WERI-Rb-1 (cell line): ENCODE results near the gene ACVR1B.
A peak's percentile ranks its signal among the peaks of the same experiment; 100 is the strongest.

ENCODE experiments used
- DNase-seq: peaks from one replicate; pipeline ENCODE4 v3.0.0-alpha.2; 2020
- H3K27ac ChIP-seq: fragments of 250-450 bp; sonication (Bioruptor Pico); 2 replicates; pipeline ENCODE4 v1.5.1; 2020; ENCODE audit warnings: mild to moderate bottlenecking, moderate library complexity
- H3K27me3 ChIP-seq: fragments of 250-450 bp; sonication (Bioruptor Pico); 2 replicates; pipeline ENCODE4 v1.5.1; 2021; ENCODE audit warnings: mild to moderate bottlenecking, low read depth, moderate library complexity; ENCODE audit not compliant: insufficient read depth, severe bottlenecking
- H3K36me3 ChIP-seq: fragments of 250-450 bp; sonication (Bioruptor Pico); 2 replicates; pipeline ENCODE4 v1.5.1; 2020; ENCODE audit warnings: mild to moderate bottlenecking, moderate library complexity
- H3K4me3 ChIP-seq: 2 replicates; pipeline ENCODE4 v1.5.1; 2011; ENCODE audit warnings: low read depth, mild to moderate bottlenecking, control low read depth, low read length
- H3K9me3 ChIP-seq: fragments of 250-450 bp; sonication (Bioruptor Pico); 2 replicates; pipeline ENCODE4 v1.5.1; 2021; ENCODE audit warnings: mild to moderate bottlenecking, moderate library complexity; ENCODE audit not compliant: severe bottlenecking
- CTCF ChIP-seq: IDR thresholded peaks from 2 replicates; pipeline ENCODE4 v1.5.1; 2011; ENCODE audit warnings: low read depth, mild to moderate bottlenecking, control low read depth, inconsistent platforms, low read length

Gene ACVR1B

DNA sequence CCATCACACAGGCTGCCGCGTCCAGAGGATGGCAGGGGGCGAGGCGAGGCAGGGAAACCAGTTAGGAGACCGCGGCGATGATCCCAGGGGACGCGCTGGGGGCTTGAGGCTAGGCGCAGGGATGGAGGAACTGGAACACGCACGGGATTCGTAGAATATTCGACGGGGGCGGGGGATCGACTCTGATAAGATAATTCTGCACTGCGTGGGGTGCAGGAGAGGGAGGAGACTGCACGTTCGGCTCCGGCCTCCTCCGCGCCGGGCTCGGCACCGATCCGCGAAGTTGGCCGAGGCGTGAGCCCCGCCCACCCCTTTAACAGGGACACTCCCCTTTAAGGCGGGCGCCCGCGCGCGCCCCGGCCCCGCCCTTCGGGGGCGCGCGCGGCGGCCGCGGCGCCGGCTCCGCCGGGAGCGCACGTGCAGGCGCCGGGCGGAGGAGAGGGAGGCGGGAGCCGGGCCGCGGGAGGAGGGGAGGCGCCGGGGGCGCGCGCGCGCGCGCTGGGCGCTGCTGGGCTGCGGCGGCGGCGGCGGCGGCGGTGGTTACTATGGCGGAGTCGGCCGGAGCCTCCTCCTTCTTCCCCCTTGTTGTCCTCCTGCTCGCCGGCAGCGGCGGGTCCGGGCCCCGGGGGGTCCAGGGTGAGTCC lies at the start of gene ACVR1B:
TSS of gene ACVR1B (plus strand) at position 501 of the 644 bp plus-strand sequence. CDS start at position 546, 45 bp downstream.
- peak; percentile 92 for DNase-seq
- no peak for TF ChIP-seq CTCF
- Histone ChIP-seq H3K27me3 (no peaks in the 10 kb centered on the region), H3K4me3 (peak within 1 kb of the TSS; percentile 97), H3K36me3 (peaks cover 18% of the 10 kb centered on the region), H3K9me3 (no peaks in the 10 kb centered on the region), H3K27ac (peak within 1 kb of the TSS; percentile 94)

DNA sequence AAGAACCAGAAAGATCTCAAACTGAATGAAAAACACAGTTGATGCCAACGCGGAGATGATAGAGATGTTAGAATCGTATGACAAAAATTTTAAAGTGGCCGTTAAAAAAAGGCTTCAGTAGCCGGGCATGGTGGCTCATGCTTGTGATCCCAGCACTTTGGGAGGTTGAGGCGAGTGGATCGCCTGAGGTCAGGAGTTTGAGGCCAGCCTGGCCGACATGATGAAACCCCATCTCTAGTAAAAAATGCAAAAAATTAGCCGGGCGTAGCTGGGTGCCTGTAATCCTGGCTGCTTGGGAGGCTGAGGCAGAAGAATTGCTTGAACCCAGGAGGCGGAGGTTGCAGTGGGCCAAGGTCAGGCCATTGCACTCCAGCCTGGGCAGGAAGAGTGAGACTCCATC lies 49.6 kb upstream of the ACVR1B start:
- no peak overlapping the region for H3K27ac ChIP-seq
- DNase-seq, result no peak
- TF ChIP-seq CTCF, result no peak
- H3K9me3 ChIP-seq, result no peaks in the 10 kb centered on the region
- no peak overlapping the region for H3K4me3 ChIP-seq
- H3K27me3 ChIP-seq, result no peaks in the 10 kb centered on the region
- no peaks in the 10 kb centered on the region for H3K36me3 ChIP-seq

- H3K27ac ChIP-seq, result peak overlapping the region; percentile 37
- H3K36me3 ChIP-seq, result no peaks in the 10 kb centered on the region
- H3K9me3 ChIP-seq, result no peaks in the 10 kb centered on the region
- H3K27me3 ChIP-seq, result no peaks in the 10 kb centered on the region
- H3K4me3 ChIP-seq, result no peak overlapping the region
- DNase-seq, result no peak
- no peak for TF ChIP-seq CTCF
Observed at GRCh38 chr12:51904951-51905470, 46.5 kb upstream of the ACVR1B start.

- no peak for TF ChIP-seq CTCF
- Histone ChIP-seq H3K36me3 (no peaks in the 10 kb centered on the region), H3K4me3 (no peak overlapping the region), H3K27ac (peak overlapping the region; percentile 37), H3K27me3 (no peaks in the 10 kb centered on the region), H3K9me3 (no peaks in the 10 kb centered on the region)
- no peak for DNase-seq
Observed at GRCh38 chr12:51905471-51906429, 45.7 kb upstream of the ACVR1B start.

- Histone ChIP-seq H3K4me3 (no peak overlapping the region), H3K9me3 (no peaks in the 10 kb centered on the region), H3K27ac (no peak overlapping the region), H3K36me3 (no peaks in the 10 kb centered on the region), H3K27me3 (no peaks in the 10 kb centered on the region)
- no peak for TF ChIP-seq CTCF
- no peak for DNase-seq
Observed at GRCh38 chr12:51906430-51907082, 44.9 kb upstream of the ACVR1B start.
